Ascending aorta (tissue), 2 donors: Measurements from ENCODE around the gene OR1J1. TPM values are rescaled to one million over a fixed set of nuclear protein-coding genes. Genes with fewer than 3 reads are reported as not detected.

Source experiments
- DNase-seq, 2 donors: peaks; one replicate each; pipeline ENCODE4 v3.0.0-alpha.2; 2019; ENCODE audit warnings: low spot score in 2 of 2
- H3K27ac ChIP-seq, 2 donors: fragments of 200-600 bp; sonication (generic); one replicate each; pipeline ENCODE4 v1.5.1; 2016 to 2017; ENCODE audit warnings: mild to moderate bottlenecking in 1 of 2
- H3K27me3 ChIP-seq: fragments of 200-600 bp; sonication (generic); one replicate; pipeline ENCODE4 v1.5.1; 2017
- H3K36me3 ChIP-seq, 2 donors: fragments of 200-600 bp; sonication (generic); one replicate each; pipeline ENCODE4 v1.5.1; 2016
- H3K4me1 ChIP-seq, 2 donors: fragments of 200-600 bp; sonication (generic); one replicate each; pipeline ENCODE4 v1.5.1; 2016 to 2017; ENCODE audit warnings: mild to moderate bottlenecking in 1 of 2
- H3K4me3 ChIP-seq, 2 donors: fragments of 200-600 bp; sonication (generic); one replicate each; pipeline ENCODE4 v1.5.1; 2016 to 2017; ENCODE audit warnings: mild to moderate bottlenecking in 1 of 2
- H3K9me3 ChIP-seq, 2 donors: fragments of 200-600 bp; sonication (generic); one replicate each; pipeline ENCODE4 v1.5.1; 2016
- CTCF ChIP-seq, 3 experiments: fragments of 200-600 bp in 2 of 3; fragments of 450-650 bp in 1 of 3; sonication (generic) in 2 of 3; IDR thresholded peaks; one replicate each; pipeline ENCODE4 v1.5.1; 2016 to 2019; ENCODE audit warnings: antibody characterized with exemption in 3 of 3, mild to moderate bottlenecking in 1 of 3, moderate library complexity in 1 of 3
- intact Hi-C: fragments of 100-400 bp; cut with DNase I; formaldehyde crosslinking; loops from one replicate; pipeline ENCODE4 v1.15.1; 2023
- total RNA-seq: library from RNA; depleted of rRNA; stranded (reverse); fragments of >200 nt; gene quantifications from one replicate; pipeline ENCODE4 v1.1.0, GENCODE V29; 2016

The OR1J1 gene
- total RNA-seq, 1 donor from 2014 or later, result not detected

GRCh38 chr9:122445155-122445749, 32.5 kb downstream of the OR1J1 start:
- no peak for TF ChIP-seq CTCF (IDR thresholded peaks at IDR 0.05)
- Histone ChIP-seq H3K27ac (no peak overlapping the region), H3K4me3 (no peak overlapping the region), H3K27me3 (no peaks in the 10 kb centered on the region), H3K9me3 (peaks cover 0 to 7% of the 10 kb centered on the region in 2 donors), H3K4me1 (no peaks in the 10 kb centered on the region), H3K36me3 (no peaks in the 10 kb centered on the region)
- intact Hi-C loops, result no loop called here
- DNase-seq, result no peak

GRCh38 chr9:122444041-122444733, 33.5 kb downstream of the OR1J1 start:
- no peak for TF ChIP-seq CTCF (IDR thresholded peaks at IDR 0.05)
- Histone ChIP-seq H3K4me1 (no peaks in the 10 kb centered on the region), H3K27me3 (no peaks in the 10 kb centered on the region), H3K4me3 (no peak overlapping the region), H3K27ac (no peak overlapping the region), H3K9me3 (peaks cover 0 to 7% of the 10 kb centered on the region in 2 donors), H3K36me3 (no peaks in the 10 kb centered on the region)
- intact Hi-C loops, result no loop called here
- DNase-seq, result no peak

GRCh38 chr9:122442568-122442967, 35.2 kb downstream of the OR1J1 start:
- intact Hi-C loops, result no loop called here
- Histone ChIP-seq H3K9me3 (peaks cover 0 to 7% of the 10 kb centered on the region in 2 donors), H3K27ac (no peak overlapping the region), H3K4me3 (no peak overlapping the region), H3K27me3 (no peaks in the 10 kb centered on the region), H3K36me3 (no peaks in the 10 kb centered on the region), H3K4me1 (no peaks in the 10 kb centered on the region)
- no peak for TF ChIP-seq CTCF (IDR thresholded peaks at IDR 0.05)
- no peak for DNase-seq

Other genes with a start within 250 kb of the OR1J1 start
- 141 TPM for gene LHX6, start 249.0 kb downstream of the OR1J1 start, total RNA-seq
- gene RBM18, start 213.1 kb downstream of the OR1J1 start, total RNA-seq, result 63.8 TPM
- 16.1 TPM for gene MRRF, start 213.0 kb downstream of the OR1J1 start, total RNA-seq
- 13.0 TPM for gene PTGS1, start 106.9 kb downstream of the OR1J1 start, total RNA-seq
- not detected for gene OR1J2, start 32.9 kb upstream of the OR1J1 start, total RNA-seq
- gene OR1J4, start 41.2 kb upstream of the OR1J1 start, total RNA-seq, result not detected
- not detected for gene OR1N1, start 49.4 kb upstream of the OR1J1 start, total RNA-seq
- not detected for gene OR1N2, start 75.2 kb upstream of the OR1J1 start, total RNA-seq
- gene OR1L8, start 105.5 kb upstream of the OR1J1 start, total RNA-seq, result not detected
- not detected for gene OR1Q1, start 136.8 kb upstream of the OR1J1 start, total RNA-seq
- not detected for gene OR1B1, start 179.7 kb upstream of the OR1J1 start, total RNA-seq
- not detected for gene OR1L1, start 183.8 kb upstream of the OR1J1 start, total RNA-seq
- gene OR1L3, start 197.2 kb upstream of the OR1J1 start, total RNA-seq, result not detected
- gene OR1L4, start 246.1 kb upstream of the OR1J1 start, total RNA-seq, result not detected